Lower leg skin (tissue), 4 donors: ENCODE measurements around the gene FAM169A. TPM values are rescaled to one million over a fixed set of nuclear protein-coding genes. Genes with fewer than 3 reads are reported as not detected.
"Not testable (repeated sequence)": the region's sequence is repeated elsewhere in the genome, so short reads cannot be mapped to it uniquely, and the experiment has no call there.

Source experiments
- DNase-seq, 2 donors: peaks; one replicate each; pipeline ENCODE4 v3.0.0-alpha.2; 2019; ENCODE audit warnings: low spot score in 2 of 2
- H3K4me3 ChIP-seq: fragments of 200-600 bp; sonication (generic); 2 replicates; pipeline ENCODE4 v1.5.1; 2017; ENCODE audit warnings: mild to moderate bottlenecking, low read depth; ENCODE audit not compliant: poor library complexity, severe bottlenecking
- CTCF ChIP-seq, 3 donors: fragments of 450-650 bp; IDR thresholded peaks; one replicate each; pipeline ENCODE4 v1.5.1; 2016; ENCODE audit warnings: antibody characterized with exemption in 3 of 3, mild to moderate bottlenecking in 3 of 3, moderate library complexity in 2 of 3
- POLR2A ChIP-seq, 2 donors: fragments of 450-650 bp; IDR thresholded peaks; one replicate each; pipeline ENCODE4 v1.6.1; 2016 to 2017; ENCODE audit warnings: antibody characterized with exemption in 2 of 2, mild to moderate bottlenecking in 1 of 2, moderate library complexity in 1 of 2
- WGBS, 2 donors: methylation state at CpG; one replicate each; pipeline ENCODE4 v1.1.5; 2018; 5-methylcytosine and 5-hydroxymethylcytosine counted together
- intact Hi-C: fragments of 100-400 bp; cut with DNase I; formaldehyde crosslinking; loops from one replicate; pipeline ENCODE4 v1.15.0; 2023; ENCODE audit warnings: low total_unique reads
- total RNA-seq, 4 donors: library from RNA; depleted of rRNA; stranded (reverse); fragments of >200 nt; gene quantifications; one replicate each; pipeline ENCODE4 v1.1.0, GENCODE V29; 2016

FAM169A gene
- total RNA-seq, 4 donors from 2014 or later = 0.08 to 2.9 (median 0.85) TPM

- no peak for TF ChIP-seq POLR2A (IDR thresholded peaks at IDR 0.05)
- no peak for TF ChIP-seq CTCF (IDR thresholded peaks at IDR 0.05)
- H3K4me3 ChIP-seq = no peak overlapping the region
- intact Hi-C loops = no loop called here
- DNase-seq = no peak
- 93 to 97% methylated on average over 2 of the region's 2 CpGs for WGBS, 2 donors
Measured at GRCh38 chr5:74862221-74862620, 4.0 kb downstream of the FAM169A start.

GRCh38 chr5:74856975-74857374 lies 9.2 kb downstream of the FAM169A start:
- DNase-seq, H3K4me3 ChIP-seq, intact Hi-C loops: not testable (repeated sequence)
- WGBS, 2 donors = 95 to 96% methylated on average over 7 of the region's 7 CpGs

- WGBS, 2 donors = 87 to 92% methylated on average over 2 of the region's 2 CpGs
- intact Hi-C loops = no loop called here
- TF ChIP-seq CTCF (IDR thresholded peaks at IDR 0.05) = no peak
- no peak for TF ChIP-seq POLR2A (IDR thresholded peaks at IDR 0.05)
- no peak for DNase-seq
- no peak overlapping the region for H3K4me3 ChIP-seq
Measured at GRCh38 chr5:74853256-74853655, 12.9 kb downstream of the FAM169A start.

GRCh38 chr5:74851684-74852353 lies 14.4 kb downstream of the FAM169A start:
- no peak overlapping the region for H3K4me3 ChIP-seq
- 23% methylated on average over 4 of the region's 4 CpGs for WGBS, 2 donors
- TF ChIP-seq POLR2A (IDR thresholded peaks at IDR 0.05) = no peak
- TF ChIP-seq CTCF (IDR thresholded peaks at IDR 0.05) = no peak
- DNase-seq = no peak
- intact Hi-C loops = no loop called here

GRCh38 chr5:74850789-74851425 lies 15.3 kb downstream of the FAM169A start:
- 53 to 57% methylated on average over 4 of the region's 4 CpGs for WGBS, 2 donors
- no peak for TF ChIP-seq CTCF (IDR thresholded peaks at IDR 0.05)
- no peak for TF ChIP-seq POLR2A (IDR thresholded peaks at IDR 0.05)

GRCh38 chr5:74850030-74850429 lies 16.2 kb downstream of the FAM169A start:
- TF ChIP-seq CTCF (IDR thresholded peaks at IDR 0.05) (no peak), POLR2A (IDR thresholded peaks at IDR 0.05) (no peak)
- intact Hi-C loops = no loop called here
- no peak for DNase-seq
- 85 to 88% methylated on average over 8 of the region's 8 CpGs for WGBS, 2 donors
- H3K4me3 ChIP-seq = no peak overlapping the region

More at GRCh38 chr5:74850789-74851425, 15.3 kb downstream of the FAM169A start:
- DNase-seq = no peak
- no peak overlapping the region for H3K4me3 ChIP-seq
- intact Hi-C loops = no loop called here
